ENCODE results near the gene TLE3.

The TLE3 gene

DNA sequence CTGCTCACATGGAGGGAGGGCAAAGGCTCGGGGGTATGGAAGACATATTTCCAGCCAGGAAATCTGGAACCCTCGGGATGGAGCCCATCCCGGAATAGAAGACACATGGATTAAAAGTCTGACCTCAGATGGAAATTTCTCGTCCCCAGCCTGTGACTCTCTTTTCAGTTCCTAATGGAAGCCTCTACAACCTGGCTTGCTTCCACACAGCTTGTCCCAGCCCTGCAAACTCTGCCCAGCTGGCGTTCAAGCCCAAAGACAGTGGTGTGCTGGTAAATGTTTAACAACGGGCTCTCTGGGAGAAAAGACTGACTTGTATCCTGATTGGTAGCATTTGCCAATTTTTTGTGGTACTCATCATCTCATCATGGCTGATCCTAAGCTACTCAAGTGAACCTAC, 35.6 kb upstream of the TLE3 start:
- DNase-seq (ENCODE audit: low read depth), result no peak
- no peak overlapping the region for H3K4me3 ChIP-seq (ENCODE audit: low read depth, low read length)
- TF ChIP-seq, protein P1, sequence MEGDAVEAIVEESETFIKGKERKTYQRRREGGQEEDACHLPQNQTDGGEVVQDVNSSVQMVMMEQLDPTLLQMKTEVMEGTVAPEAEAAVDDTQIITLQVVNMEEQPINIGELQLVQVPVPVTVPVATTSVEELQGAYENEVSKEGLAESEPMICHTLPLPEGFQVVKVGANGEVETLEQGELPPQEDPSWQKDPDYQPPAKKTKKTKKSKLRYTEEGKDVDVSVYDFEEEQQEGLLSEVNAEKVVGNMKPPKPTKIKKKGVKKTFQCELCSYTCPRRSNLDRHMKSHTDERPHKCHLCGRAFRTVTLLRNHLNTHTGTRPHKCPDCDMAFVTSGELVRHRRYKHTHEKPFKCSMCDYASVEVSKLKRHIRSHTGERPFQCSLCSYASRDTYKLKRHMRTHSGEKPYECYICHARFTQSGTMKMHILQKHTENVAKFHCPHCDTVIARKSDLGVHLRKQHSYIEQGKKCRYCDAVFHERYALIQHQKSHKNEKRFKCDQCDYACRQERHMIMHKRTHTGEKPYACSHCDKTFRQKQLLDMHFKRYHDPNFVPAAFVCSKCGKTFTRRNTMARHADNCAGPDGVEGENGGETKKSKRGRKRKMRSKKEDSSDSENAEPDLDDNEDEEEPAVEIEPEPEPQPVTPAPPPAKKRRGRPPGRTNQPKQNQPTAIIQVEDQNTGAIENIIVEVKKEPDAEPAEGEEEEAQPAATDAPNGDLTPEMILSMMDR (IDR thresholded peaks at IDR 0.05; ENCODE audit: control insufficient read depth, extremely low read depth, insufficient read depth), result no peak

- TF ChIP-seq, protein P1 (IDR thresholded peaks at IDR 0.05; ENCODE audit: control insufficient read depth, extremely low read depth, insufficient read depth), result no peak
- DNase-seq (ENCODE audit: low read depth), result no peak
- no peak overlapping the region for H3K4me3 ChIP-seq (ENCODE audit: low read depth, low read length)
Observed at GRCh38 chr15:70132571-70132970, 34.9 kb upstream of the TLE3 start.

GRCh38 chr15:70132139-70132538, 34.4 kb upstream of the TLE3 start:
- DNase-seq (ENCODE audit: low read depth), result no peak
- no peak overlapping the region for H3K4me3 ChIP-seq (ENCODE audit: low read depth, low read length)
- TF ChIP-seq, protein P1 (IDR thresholded peaks at IDR 0.05; ENCODE audit: control insufficient read depth, extremely low read depth, insufficient read depth), result no peak

DNA sequence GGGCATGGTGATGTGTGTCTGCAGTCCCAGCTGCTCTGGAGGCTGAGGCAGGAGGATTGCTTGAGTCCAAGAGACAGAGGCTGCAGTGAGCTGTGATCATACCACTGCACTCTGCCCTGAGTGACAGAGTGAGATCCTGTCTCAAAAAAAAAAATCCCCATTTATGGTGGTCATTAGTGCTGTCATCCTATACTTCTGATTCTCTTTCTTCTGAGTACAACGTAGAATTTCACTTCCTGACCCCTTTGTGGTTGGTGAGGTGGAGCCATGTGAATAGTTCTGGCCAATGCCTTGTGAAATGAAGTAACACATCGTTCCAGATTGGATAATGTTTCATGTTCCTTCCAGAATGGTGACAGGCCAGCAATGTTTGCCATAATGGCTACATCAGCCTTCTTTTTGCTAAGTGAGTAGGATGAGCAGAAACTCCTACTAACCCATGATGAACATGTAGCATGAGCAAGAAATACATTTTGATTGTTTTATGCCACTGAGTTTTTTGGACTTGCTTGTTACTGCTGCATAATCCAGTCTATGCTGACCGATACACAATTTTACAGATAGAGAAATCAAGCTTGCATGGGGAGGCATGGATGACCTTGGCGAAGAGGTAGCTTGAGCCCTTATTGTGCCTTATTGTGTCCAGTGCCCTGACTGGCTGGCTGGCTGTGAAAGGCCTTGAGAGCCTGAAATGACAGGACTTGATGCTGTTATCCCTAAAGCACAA, 30.9 kb upstream of the TLE3 start:
- H3K4me3 ChIP-seq (ENCODE audit: low read depth, low read length), result no peak overlapping the region
- DNase-seq (ENCODE audit: low read depth), result no peak
- TF ChIP-seq, protein P1 (IDR thresholded peaks at IDR 0.05; ENCODE audit: control insufficient read depth, extremely low read depth, insufficient read depth), result no peak

GRCh38 chr15:70127770-70128413, 30.2 kb upstream of the TLE3 start:
- TF ChIP-seq, protein P1 (IDR thresholded peaks at IDR 0.05; ENCODE audit: control insufficient read depth, extremely low read depth, insufficient read depth), result no peak
- DNase-seq (ENCODE audit: low read depth), result no peak
- H3K4me3 ChIP-seq (ENCODE audit: low read depth, low read length), result no peak overlapping the region

- no peak overlapping the region for H3K4me3 ChIP-seq (ENCODE audit: low read depth, low read length)
- no peak for DNase-seq (ENCODE audit: low read depth)
- TF ChIP-seq, protein P1 (IDR thresholded peaks at IDR 0.05; ENCODE audit: control insufficient read depth, extremely low read depth, insufficient read depth), result no peak
Observed at GRCh38 chr15:70127288-70127746, 29.6 kb upstream of the TLE3 start.

All from LNCaP clone FGC (cell line).